ENCODE results near the gene LRTM1. TPM values are rescaled to one million over a fixed set of nuclear protein-coding genes. Genes with fewer than 3 reads are reported as not detected.

The LRTM1 gene
- total RNA-seq, 1 donor from 2014 or later: not detected

DNA sequence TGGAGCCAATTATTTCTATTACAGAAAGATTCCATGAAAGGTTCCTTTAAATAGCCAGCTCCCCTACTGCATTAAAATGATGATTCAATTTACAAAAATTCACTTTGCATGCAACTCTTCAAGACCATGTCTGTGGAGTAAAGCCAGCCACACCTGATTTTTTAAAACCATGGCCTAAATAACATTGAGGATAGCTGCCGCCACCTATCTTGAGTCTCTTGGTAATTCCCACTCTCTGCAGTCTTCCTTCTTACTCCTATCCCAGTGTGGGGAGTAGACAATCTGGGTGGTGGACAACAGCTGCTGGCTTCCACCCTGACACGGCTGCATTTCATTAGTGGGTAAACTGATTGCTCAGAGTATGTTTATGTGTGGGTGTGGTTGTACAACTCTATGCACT, 10.7 kb downstream of the LRTM1 start:
- H3K27ac Mint-ChIP-seq (ENCODE audit: unreplicated experiment): no peak overlapping the region
- H3K4me1 Mint-ChIP-seq (ENCODE audit: low read depth): peaks cover 24% of the 10 kb centered on the region
- TF ChIP-seq, protein P1, sequence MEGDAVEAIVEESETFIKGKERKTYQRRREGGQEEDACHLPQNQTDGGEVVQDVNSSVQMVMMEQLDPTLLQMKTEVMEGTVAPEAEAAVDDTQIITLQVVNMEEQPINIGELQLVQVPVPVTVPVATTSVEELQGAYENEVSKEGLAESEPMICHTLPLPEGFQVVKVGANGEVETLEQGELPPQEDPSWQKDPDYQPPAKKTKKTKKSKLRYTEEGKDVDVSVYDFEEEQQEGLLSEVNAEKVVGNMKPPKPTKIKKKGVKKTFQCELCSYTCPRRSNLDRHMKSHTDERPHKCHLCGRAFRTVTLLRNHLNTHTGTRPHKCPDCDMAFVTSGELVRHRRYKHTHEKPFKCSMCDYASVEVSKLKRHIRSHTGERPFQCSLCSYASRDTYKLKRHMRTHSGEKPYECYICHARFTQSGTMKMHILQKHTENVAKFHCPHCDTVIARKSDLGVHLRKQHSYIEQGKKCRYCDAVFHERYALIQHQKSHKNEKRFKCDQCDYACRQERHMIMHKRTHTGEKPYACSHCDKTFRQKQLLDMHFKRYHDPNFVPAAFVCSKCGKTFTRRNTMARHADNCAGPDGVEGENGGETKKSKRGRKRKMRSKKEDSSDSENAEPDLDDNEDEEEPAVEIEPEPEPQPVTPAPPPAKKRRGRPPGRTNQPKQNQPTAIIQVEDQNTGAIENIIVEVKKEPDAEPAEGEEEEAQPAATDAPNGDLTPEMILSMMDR (IDR thresholded peaks at IDR 0.05): peak; percentile 23
- DNase-seq (ENCODE audit: low spot score): no peak
- H3K9me3 Mint-ChIP-seq (ENCODE audit: low read depth): peaks cover 5% of the 10 kb centered on the region
- no peak overlapping the region for H3K4me3 Mint-ChIP-seq (ENCODE audit: unreplicated experiment)
- H3K36me3 Mint-ChIP-seq (ENCODE audit: low read depth): peaks cover 5% of the 10 kb centered on the region
- no peaks in the 10 kb centered on the region for H3K27me3 Mint-ChIP-seq (ENCODE audit: low read depth)

DNA sequence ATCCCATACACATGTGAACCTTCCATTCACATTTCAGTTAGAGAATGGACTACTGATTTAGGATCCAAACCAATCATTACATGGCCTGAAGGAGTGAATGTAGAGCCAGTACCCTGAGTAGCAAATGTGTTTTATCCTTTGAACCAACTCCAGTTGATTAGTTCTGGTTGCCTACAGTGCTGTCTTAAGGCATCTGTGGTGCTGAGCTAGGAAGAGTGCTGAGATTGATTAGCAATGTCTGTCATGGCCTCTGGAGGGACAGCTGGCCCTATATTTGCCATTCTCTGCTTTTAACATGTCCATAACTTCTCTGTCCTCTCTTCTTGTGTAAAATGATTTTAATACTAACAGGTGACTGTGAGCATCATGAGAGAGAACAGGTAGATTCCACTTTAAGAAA, 11.1 kb downstream of the LRTM1 start:
- no peak for DNase-seq (ENCODE audit: low spot score)
- H3K4me1 Mint-ChIP-seq (ENCODE audit: low read depth): peaks cover 24% of the 10 kb centered on the region
- no peak overlapping the region for H3K27ac Mint-ChIP-seq (ENCODE audit: unreplicated experiment)
- H3K27me3 Mint-ChIP-seq (ENCODE audit: low read depth): no peaks in the 10 kb centered on the region
- TF ChIP-seq, protein P1 (IDR thresholded peaks at IDR 0.05): no peak
- H3K4me3 Mint-ChIP-seq (ENCODE audit: unreplicated experiment): no peak overlapping the region
- H3K9me3 Mint-ChIP-seq (ENCODE audit: low read depth): peaks cover 10% of the 10 kb centered on the region
- H3K36me3 Mint-ChIP-seq (ENCODE audit: low read depth): peaks cover 5% of the 10 kb centered on the region

DNA sequence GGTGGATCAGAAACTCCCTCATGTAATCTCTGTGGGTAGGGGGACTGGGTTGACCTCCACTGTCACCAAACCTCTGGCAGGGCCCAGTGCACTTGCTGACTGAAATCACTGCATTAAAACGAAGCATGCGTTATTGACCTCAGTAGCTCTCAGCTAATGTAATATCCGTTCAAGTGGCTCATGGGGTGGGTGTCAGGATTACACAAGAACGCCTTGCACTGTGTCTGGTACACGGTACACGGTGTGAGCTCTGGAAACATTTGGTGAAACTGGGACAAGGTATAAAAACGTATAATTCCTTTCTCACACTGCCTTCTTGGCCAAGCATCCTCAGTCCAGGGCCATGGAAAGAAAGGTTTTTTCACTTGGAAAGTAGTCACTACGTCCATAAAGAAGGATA, 11.9 kb downstream of the LRTM1 start:
- Mint-ChIP-seq H3K4me1 (ENCODE audit: low read depth) (peaks cover 24% of the 10 kb centered on the region), H3K9me3 (ENCODE audit: low read depth) (peaks cover 14% of the 10 kb centered on the region), H3K4me3 (ENCODE audit: unreplicated experiment) (no peak overlapping the region), H3K36me3 (ENCODE audit: low read depth) (peaks cover 8% of the 10 kb centered on the region), H3K27me3 (ENCODE audit: low read depth) (no peaks in the 10 kb centered on the region), H3K27ac (ENCODE audit: unreplicated experiment) (no peak overlapping the region)
- TF ChIP-seq, protein P1 (IDR thresholded peaks at IDR 0.05): no peak
- DNase-seq (ENCODE audit: low spot score): no peak

DNA sequence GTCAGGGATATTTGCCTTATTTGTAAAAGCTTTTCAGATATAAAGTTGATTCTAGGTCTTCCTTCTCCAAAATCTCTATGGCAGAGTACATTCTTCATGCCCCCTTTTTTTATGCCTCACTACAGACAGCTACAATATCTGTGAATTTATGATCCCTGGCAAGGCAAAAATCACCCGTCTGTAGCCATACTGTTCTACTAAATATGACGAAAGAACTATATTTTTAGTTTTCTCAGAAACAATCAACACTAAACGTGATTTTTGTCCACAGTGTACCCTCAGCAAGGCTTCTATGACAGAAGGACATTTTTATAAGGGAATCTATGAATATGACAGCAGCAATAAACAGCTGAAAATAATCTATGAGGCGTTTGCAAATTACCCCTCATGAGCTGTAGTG, 12.7 kb downstream of the LRTM1 start:
- TF ChIP-seq, protein P1 (IDR thresholded peaks at IDR 0.05): no peak
- H3K9me3 Mint-ChIP-seq (ENCODE audit: low read depth): peaks cover 14% of the 10 kb centered on the region
- H3K27ac Mint-ChIP-seq (ENCODE audit: unreplicated experiment): no peak overlapping the region
- no peak overlapping the region for H3K4me3 Mint-ChIP-seq (ENCODE audit: unreplicated experiment)
- no peak for DNase-seq (ENCODE audit: low spot score)
- peaks cover 8% of the 10 kb centered on the region for H3K36me3 Mint-ChIP-seq (ENCODE audit: low read depth)
- peaks cover 26% of the 10 kb centered on the region for H3K4me1 Mint-ChIP-seq (ENCODE audit: low read depth)
- no peaks in the 10 kb centered on the region for H3K27me3 Mint-ChIP-seq (ENCODE audit: low read depth)

DNA sequence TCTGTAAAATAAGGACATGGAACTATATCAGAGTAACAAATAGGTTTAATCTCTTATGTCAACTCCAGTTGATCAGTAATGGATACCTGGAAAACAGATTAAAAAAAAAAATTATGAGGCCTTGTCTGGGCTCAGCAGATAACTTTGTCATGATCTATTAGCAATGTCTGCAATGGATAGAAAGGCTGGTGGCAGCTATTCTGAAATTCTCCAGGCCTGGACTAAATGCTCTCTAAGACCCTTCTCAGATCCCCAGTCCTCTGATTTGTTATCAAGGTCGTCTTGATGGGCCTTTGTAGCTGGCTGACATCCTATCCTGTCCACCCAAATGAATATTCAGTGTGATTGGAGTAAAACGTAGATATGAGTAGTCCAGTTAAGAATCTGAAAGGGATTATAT, 13.7 kb downstream of the LRTM1 start:
- peaks cover 8% of the 10 kb centered on the region for H3K36me3 Mint-ChIP-seq (ENCODE audit: low read depth)
- no peak overlapping the region for H3K27ac Mint-ChIP-seq (ENCODE audit: unreplicated experiment)
- H3K9me3 Mint-ChIP-seq (ENCODE audit: low read depth): peaks cover 14% of the 10 kb centered on the region
- H3K27me3 Mint-ChIP-seq (ENCODE audit: low read depth): no peaks in the 10 kb centered on the region
- H3K4me1 Mint-ChIP-seq (ENCODE audit: low read depth): peaks cover 36% of the 10 kb centered on the region
- DNase-seq (ENCODE audit: low spot score): no peak
- TF ChIP-seq, protein P1 (IDR thresholded peaks at IDR 0.05): no peak
- no peak overlapping the region for H3K4me3 Mint-ChIP-seq (ENCODE audit: unreplicated experiment)

Data from chondrocyte (in vitro differentiated cells).